H1 (cell line): ENCODE results near the gene SLC25A47. TPM values are rescaled to one million over a fixed set of nuclear protein-coding genes. Genes with fewer than 3 reads are reported as not detected.

Source experiments
- CTCF ChIA-PET: fragments of 300-600 bp; sonication (Branson Sonifier 250); formaldehyde crosslinking; loops from one replicate; lab custom pipeline; 2021; ENCODE audit not compliant: partially characterized antibody; lab: Charles Lee
- POLR2A ChIA-PET: fragments of 300-600 bp; sonication (Branson Sonifier 250); formaldehyde crosslinking; loops from one replicate; lab custom pipeline; 2021; ENCODE audit warnings: inconsistent platforms; ENCODE audit not compliant: partially characterized antibody; lab: Charles Lee
- DNase-seq, 2 experiments: peaks; one replicate each; pipeline versions ENCODE4 v3.0.0 to v3.0.0-alpha.2; 2010 to 2022; ENCODE audit warnings: low spot score in 2 of 2, low read depth in 1 of 2, mixed read lengths in 1 of 2
- FAIRE-seq: peaks from 2 replicates; lab custom pipeline; 2011; peaks lifted over from hg19 to GRCh38; lab: Jason Lieb, UNC
- H2AFZ ChIP-seq: 2 replicates; pipeline ENCODE4 v1.8.1; 2012; ENCODE audit warnings: low read length, inconsistent platforms
- H2AK5ac ChIP-seq: 2 replicates; pipeline ENCODE4 v1.6.1; 2013; ENCODE audit warnings: low read depth, low read length
- H2BK120ac ChIP-seq: replicated peaks from 2 replicates; pipeline ENCODE3; 2013; ENCODE audit warnings: low read depth, low read length, inconsistent platforms
- H2BK12ac ChIP-seq: 2 replicates; pipeline ENCODE4 v1.6.1; 2013; ENCODE audit warnings: low read depth, low read length
- H2BK15ac ChIP-seq: 2 replicates; pipeline ENCODE4 v1.6.1; 2013; ENCODE audit warnings: low read length
- H2BK20ac ChIP-seq: 2 replicates; pipeline ENCODE4 v1.6.1; 2013; ENCODE audit warnings: low read length
- H2BK5ac ChIP-seq: 2 replicates; pipeline ENCODE4 v1.6.1; 2013; ENCODE audit warnings: low read depth, low read length
- H3K14ac ChIP-seq: 2 replicates; pipeline ENCODE4 v1.6.1; 2013; ENCODE audit warnings: inconsistent platforms; ENCODE audit not compliant: insufficient read length
- H3K18ac ChIP-seq: 2 replicates; pipeline ENCODE4 v1.6.1; 2013; ENCODE audit warnings: low read length; ENCODE audit errors: extremely low read depth
- H3K23ac ChIP-seq: 2 replicates; pipeline ENCODE4 v1.6.1; 2013; ENCODE audit warnings: inconsistent platforms; ENCODE audit not compliant: insufficient read length
- H3K23me2 ChIP-seq: 2 replicates; pipeline ENCODE4 v1.6.1; 2013; ENCODE audit warnings: low read depth, low read length
- H3K27ac ChIP-seq: 2 replicates; pipeline ENCODE4 v1.6.1; 2011; ENCODE audit warnings: low read depth, low read length, inconsistent platforms
- H3K27me3 ChIP-seq, 4 experiments: replicated peaks in 1 of 4; 1 replicate in 1 of 4; 2 replicates in 3 of 4; pipeline versions ENCODE4 v1.6.1 to v1.8.1; 2011 to 2013; ENCODE audit warnings: low read length in 3 of 4, mild to moderate bottlenecking in 3 of 4, inconsistent platforms in 2 of 4, mixed read lengths in 2 of 4, moderate library complexity in 1 of 4; ENCODE audit not compliant: control insufficient read depth in 3 of 4, insufficient read depth in 3 of 4; ENCODE audit errors: extremely low read depth in 1 of 4
- H3K36me3 ChIP-seq, 4 experiments: 2 replicates each; pipeline versions ENCODE4 v1.6.1 to v1.8.1; 2011 to 2013; ENCODE audit warnings: mild to moderate bottlenecking in 4 of 4, low read length in 3 of 4, moderate library complexity in 2 of 4, control low read depth in 1 of 4, inconsistent platforms in 1 of 4; ENCODE audit not compliant: insufficient read depth in 4 of 4, control insufficient read depth in 2 of 4
- H3K4ac ChIP-seq: replicated peaks from 2 replicates; pipeline ENCODE3; 2013; ENCODE audit warnings: low read length, low read depth, mixed read lengths, inconsistent platforms; ENCODE audit not compliant: insufficient read length
- H3K4me1 ChIP-seq, 4 experiments: replicated peaks in 1 of 4; 1 replicate in 1 of 4; 2 replicates in 3 of 4; pipeline versions ENCODE4 v1.6.1 to v1.8.1; 2011 to 2013; ENCODE audit warnings: low read length in 3 of 4, inconsistent platforms in 2 of 4, mixed read lengths in 1 of 4; ENCODE audit not compliant: insufficient read depth in 4 of 4, control insufficient read depth in 3 of 4
- H3K4me2 ChIP-seq, 2 experiments: 2 replicates each; pipeline versions ENCODE4 v1.6.1 to v1.8.1; 2011 to 2013; ENCODE audit warnings: low read depth in 2 of 2, low read length in 2 of 2, control low read depth in 1 of 2, inconsistent platforms in 1 of 2, mild to moderate bottlenecking in 1 of 2; ENCODE audit not compliant: insufficient read depth in 1 of 2
- H3K4me3 ChIP-seq, 4 experiments: fragments of 200-600, 300-600 bp in 1 of 4; sonication (generic), shearing (Covaris generic), sonication (Bioruptor Twin) in 1 of 4; 2 replicates each; pipeline versions ENCODE4 v1.5.1 to v1.8.1; 2011 to 2016; ENCODE audit warnings: low read length in 4 of 4, low read depth in 3 of 4, control low read depth in 2 of 4, inconsistent platforms in 2 of 4, mild to moderate bottlenecking in 2 of 4, mixed read lengths in 1 of 4, moderate library complexity in 1 of 4; ENCODE audit not compliant: insufficient read depth in 2 of 4; ENCODE audit errors: extremely low read depth in 1 of 4
- H3K56ac ChIP-seq: replicated peaks from 2 replicates; pipeline ENCODE3; 2013; ENCODE audit warnings: low read depth, mild to moderate bottlenecking, mixed read lengths, low read length, inconsistent platforms; ENCODE audit not compliant: insufficient read length
- H3K79me1 ChIP-seq: 2 replicates; pipeline ENCODE4 v1.6.1; 2013; ENCODE audit warnings: low read depth, low read length, control low read depth
- H3K79me2 ChIP-seq, 2 experiments: 2 replicates each; pipeline versions ENCODE4 v1.6.1 to v1.8.1; 2012 to 2013; ENCODE audit warnings: low read length in 2 of 2, mild to moderate bottlenecking in 2 of 2, inconsistent platforms in 1 of 2; ENCODE audit not compliant: insufficient read depth in 2 of 2, control insufficient read depth in 1 of 2
- H3K9ac ChIP-seq, 4 experiments: replicated peaks in 1 of 4; 1 replicate in 1 of 4; 2 replicates in 3 of 4; pipeline versions ENCODE4 v1.6.1 to v1.8.1; 2011 to 2013; ENCODE audit warnings: low read depth in 3 of 4, low read length in 3 of 4, control low read depth in 2 of 4, mild to moderate bottlenecking in 2 of 4, moderate library complexity in 2 of 4, inconsistent platforms in 1 of 4; ENCODE audit errors: extremely low read depth in 1 of 4
- H3K9me3 ChIP-seq, 2 experiments: 2 replicates each; pipeline versions ENCODE4 v1.6.1 to v1.8.1; 2012 to 2013; ENCODE audit warnings: mild to moderate bottlenecking in 2 of 2, moderate library complexity in 2 of 2, control low read depth in 1 of 2, inconsistent platforms in 1 of 2, low read depth in 1 of 2, low read length in 1 of 2, mixed read lengths in 1 of 2; ENCODE audit not compliant: insufficient read depth in 2 of 2
- H4K20me1 ChIP-seq, 2 experiments: replicated peaks in 1 of 2; 2 replicates each; pipeline versions ENCODE3 to v1.8.1; 2011 to 2013; ENCODE audit warnings: inconsistent platforms in 2 of 2, low read length in 2 of 2, mild to moderate bottlenecking in 1 of 2; ENCODE audit not compliant: insufficient read depth in 2 of 2, control insufficient read depth in 1 of 2
- H4K5ac ChIP-seq: 2 replicates; pipeline ENCODE4 v1.6.1; 2013; ENCODE audit warnings: low read length, low read depth, mixed read lengths, inconsistent platforms; ENCODE audit not compliant: insufficient read length
- H4K8ac ChIP-seq: 2 replicates; pipeline ENCODE4 v1.8.0; 2013; ENCODE audit warnings: mild to moderate bottlenecking, moderate library complexity, low read length, inconsistent platforms; ENCODE audit not compliant: insufficient read depth; ENCODE audit errors: extremely low read depth
- H4K91ac ChIP-seq: replicated peaks from 2 replicates; pipeline ENCODE3; 2013; ENCODE audit warnings: low read length, mixed read lengths, inconsistent platforms; ENCODE audit not compliant: insufficient read length
- BACH1 ChIP-seq: IDR thresholded peaks from 2 replicates; pipeline ENCODE4 v1.6.1; 2012; ENCODE audit warnings: low read length, improper control_type of control experiment
- CBX8 ChIP-seq: fragments of 300-800, 300-1000 bp; sonication (generic); IDR thresholded peaks from 2 replicates; pipeline ENCODE4 v1.7.1; 2016; ENCODE audit warnings: low read depth, low read length, borderline replicate concordance
- EZH2 ChIP-seq: fragments of 200-600 bp; sonication (generic); IDR thresholded peaks from 2 replicates; pipeline ENCODE4 v1.7.1; 2012; ENCODE audit warnings: low read depth, mild to moderate bottlenecking, moderate library complexity, low read length, inconsistent platforms; ENCODE audit not compliant: severe bottlenecking
- KDM4A ChIP-seq: IDR thresholded peaks from one replicate; pipeline ENCODE4 v1.7.1; 2012; ENCODE audit warnings: low read depth, mild to moderate bottlenecking, moderate library complexity, low read length, inconsistent platforms; ENCODE audit not compliant: severe bottlenecking
- KDM5A ChIP-seq: fragments of 200-600 bp; IDR thresholded peaks from 2 replicates; pipeline ENCODE4 v1.7.1; 2012; ENCODE audit warnings: mild to moderate bottlenecking, low read length, inconsistent platforms, mixed read lengths
- RAD21 ChIP-seq, 2 experiments: IDR thresholded peaks in 1 of 2; conservative IDR thresholded peaks in 1 of 2; 2 replicates each; pipeline ENCODE4 v1.6.1; 2011; ENCODE audit warnings: low read depth in 2 of 2, low read length in 2 of 2, improper control_type of control experiment in 1 of 2, inconsistent platforms in 1 of 2, mild to moderate bottlenecking in 1 of 2, moderate library complexity in 1 of 2
- RBBP5 ChIP-seq: IDR thresholded peaks from 2 replicates; pipeline ENCODE4 v1.7.1; 2012; ENCODE audit warnings: low read depth, mild to moderate bottlenecking, inconsistent platforms, low read length, moderate library complexity, borderline replicate concordance
- SIN3A ChIP-seq, 2 experiments: IDR thresholded peaks in 1 of 2; conservative IDR thresholded peaks in 1 of 2; 2 replicates each; pipeline ENCODE4 v1.6.1; 2011 to 2012; ENCODE audit warnings: low read length in 2 of 2, improper control_type of control experiment in 1 of 2, low read depth in 1 of 2, mild to moderate bottlenecking in 1 of 2
- WGBS, 2 experiments: shearing (Covaris generic) in 1 of 2; methylation state at CpG; one replicate each; pipeline versions ENCODE4 v1.1.6 to v1.1.7; 2013 to 2015; ENCODE audit warnings: low lambda C conversion rate in 2 of 2, mixed read lengths in 2 of 2, inconsistent platforms in 1 of 2, low coverage in 1 of 2, missing lambda C conversion rate in 1 of 2; ENCODE audit not compliant: insufficient replicate concordance in 2 of 2, insufficient coverage in 1 of 2, insufficient read length in 1 of 2; ENCODE audit errors: extremely low coverage in 1 of 2, missing lambda C conversion rate in 1 of 2; 5-methylcytosine and 5-hydroxymethylcytosine counted together
- polyA plus RNA-seq, 7 experiments: library from polyadenylated mRNA; depleted of rRNA in 3 of 7; stranded (reverse) in 5 of 7; unstranded in 2 of 7; fragments of >200 nt in 5 of 7; fragments of 200-250 nt in 2 of 7; gene quantifications; 1 replicate in 5 of 7; 2 replicates in 1 of 7; 4 replicates in 1 of 7; pipeline versions ENCODE4 v1.2.1 to v1.2.3, GENCODE V29; 2011 to 2013; ENCODE audit warnings: missing spikeins in 2 of 7, mixed read lengths in 2 of 7
- total RNA-seq: library from RNA; stranded (reverse); fragmentation: NEBNext Ultra II Directional; extraction: Animal tissue kit (Norgen Biotek cat#: 25700); gene quantifications from 2 replicates; pipeline ENCODE4 v1.2.1, GENCODE V29; 2021
- TF ChIP-seq, protein P1 (sequence below), 3 experiments: IDR thresholded peaks; 1 replicate in 2 of 3; 2 replicates in 1 of 3; pipeline versions ENCODE4 v1.5.1 to v1.6.1; 2011; ENCODE audit warnings: low read length in 3 of 3, mild to moderate bottlenecking in 3 of 3, inconsistent platforms in 2 of 3, low read depth in 1 of 3, moderate library complexity in 1 of 3; ENCODE audit not compliant: insufficient read depth in 1 of 3; ENCODE audit errors: control extremely low read depth in 1 of 3

SLC25A47 gene
- total and polyA plus RNA-seq, 2 of the 8 experiments (the other 6 are each of a cell fraction or from before 2014, with no cell fraction given), result not detected

DNA sequence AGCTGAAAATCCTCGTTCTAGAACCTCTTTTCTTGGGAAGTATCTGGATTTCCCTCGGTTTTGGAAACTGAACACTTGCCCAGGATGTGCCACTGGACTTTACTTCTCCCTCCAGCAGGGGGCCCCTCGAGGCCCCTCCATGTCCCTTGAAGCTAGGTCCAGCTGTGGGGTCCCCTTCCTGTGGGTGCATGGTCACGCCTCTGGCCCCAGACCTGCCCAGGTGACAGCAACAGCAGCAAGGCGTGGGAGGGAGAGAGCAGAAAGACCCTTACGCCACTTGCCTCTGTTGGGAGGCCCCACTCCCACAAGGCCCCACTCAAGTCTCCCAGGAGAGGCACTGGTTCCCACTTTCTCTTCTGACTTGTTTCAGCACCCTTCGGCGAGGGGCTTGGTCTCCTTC is 20.0 kb upstream of the SLC25A47 start:
- 90% methylated on average over 8 of the region's 8 CpGs; no CpG with 5 or more reads in 1 of the 2 experiments for WGBS, 2 experiments
- H2BK120ac ChIP-seq, result no peak overlapping the region
- peaks cover 0 to 15% (median 2%) of the 10 kb centered on the region in 4 experiments; a peak in 3 of 8 replicates for H3K36me3 ChIP-seq
- TF ChIP-seq RAD21 (IDR thresholded peaks at IDR 0.05 in 1 of 2, conservative IDR thresholded peaks at IDR 0.05 in 1 of 2; ENCODE audit: low read depth in 2 of 2, low read length in 2 of 2) (peak; percentile 17 to 42; a peak in 3 of 4 replicates), EZH2 (no peak), KDM5A (no peak), RBBP5 (no peak), SIN3A (conservative IDR thresholded peaks at IDR 0.05 in 1 of 2, IDR thresholded peaks at IDR 0.05 in 1 of 2; ENCODE audit: low read depth in 1 of 2, low read length in 2 of 2) (no peak), KDM4A (no peak), BACH1 (no peak), CBX8 (no peak)
- TF ChIP-seq, protein P1, sequence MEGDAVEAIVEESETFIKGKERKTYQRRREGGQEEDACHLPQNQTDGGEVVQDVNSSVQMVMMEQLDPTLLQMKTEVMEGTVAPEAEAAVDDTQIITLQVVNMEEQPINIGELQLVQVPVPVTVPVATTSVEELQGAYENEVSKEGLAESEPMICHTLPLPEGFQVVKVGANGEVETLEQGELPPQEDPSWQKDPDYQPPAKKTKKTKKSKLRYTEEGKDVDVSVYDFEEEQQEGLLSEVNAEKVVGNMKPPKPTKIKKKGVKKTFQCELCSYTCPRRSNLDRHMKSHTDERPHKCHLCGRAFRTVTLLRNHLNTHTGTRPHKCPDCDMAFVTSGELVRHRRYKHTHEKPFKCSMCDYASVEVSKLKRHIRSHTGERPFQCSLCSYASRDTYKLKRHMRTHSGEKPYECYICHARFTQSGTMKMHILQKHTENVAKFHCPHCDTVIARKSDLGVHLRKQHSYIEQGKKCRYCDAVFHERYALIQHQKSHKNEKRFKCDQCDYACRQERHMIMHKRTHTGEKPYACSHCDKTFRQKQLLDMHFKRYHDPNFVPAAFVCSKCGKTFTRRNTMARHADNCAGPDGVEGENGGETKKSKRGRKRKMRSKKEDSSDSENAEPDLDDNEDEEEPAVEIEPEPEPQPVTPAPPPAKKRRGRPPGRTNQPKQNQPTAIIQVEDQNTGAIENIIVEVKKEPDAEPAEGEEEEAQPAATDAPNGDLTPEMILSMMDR (IDR thresholded peaks at IDR 0.05; ENCODE audit: control extremely low read depth in 1 of 3, insufficient read depth in 1 of 3, low read depth in 1 of 3, low read length in 3 of 3), result peak in 2 of 3 experiments; percentile 45 to 57; a peak in 2 of 4 replicates
- H3K23me2 ChIP-seq, result peaks cover 18% of the 10 kb centered on the region; the same call in 1 of the 2 replicates
- no peak overlapping the region for H3K9ac ChIP-seq
- no peak overlapping the region for H2AK5ac ChIP-seq
- no peak overlapping the region for H3K27ac ChIP-seq
- H3K27me3 ChIP-seq, result no peaks in the 10 kb centered on the region; a peak in 1 of 7 replicates
- H4K5ac ChIP-seq, result no peak overlapping the region
- H3K14ac ChIP-seq, result no peak overlapping the region
- no peak overlapping the region for H3K4ac ChIP-seq
- no peak overlapping the region for H3K56ac ChIP-seq
- no peak for FAIRE-seq
- H2BK15ac ChIP-seq, result no peak overlapping the region
- peak overlapping the region; percentile 16; the same call in 1 of the 2 replicates for H3K18ac ChIP-seq
- no peak overlapping the region for H2BK12ac ChIP-seq
- H2BK20ac ChIP-seq, result no peak overlapping the region
- peaks cover 10 to 22% (median 13%) of the 10 kb centered on the region in 4 experiments for H3K4me1 ChIP-seq
- peaks cover 16% of the 10 kb centered on the region for H3K79me1 ChIP-seq
- H2BK5ac ChIP-seq, result peak overlapping the region; percentile 13; the same call in 1 of the 2 replicates
- CTCF ChIA-PET, result interaction anchor here (0.7 to 1.7 kb wide), 13 partner anchors 9 to 74 kb away, joined by 3 to 9 read pairs (median 4); no protein-coding TSS in a partner anchor
- H3K9me3 ChIP-seq, result no peaks in the 10 kb centered on the region
- H3K79me2 ChIP-seq, result peaks cover 6 to 57% of the 10 kb centered on the region in 2 experiments; a peak in 3 of 4 replicates
- POLR2A ChIA-PET, result interaction anchor here (0.7 to 14.7 kb wide), 3 partner anchors 14 to 105 kb away, joined by 3 to 200 read pairs (median 4); no protein-coding TSS in a partner anchor
- H4K8ac ChIP-seq, result no peak overlapping the region
- no peak overlapping the region for H2AFZ ChIP-seq
- H3K4me3 ChIP-seq, result no peak overlapping the region
- H3K23ac ChIP-seq, result no peak overlapping the region
- H3K4me2 ChIP-seq, result peak overlapping the region; percentile 17 to 90; a peak in 1 of 4 replicates
- H4K20me1 ChIP-seq, result peaks cover 21 to 22% of the 10 kb centered on the region in 2 experiments
- no peak for DNase-seq
- H4K91ac ChIP-seq, result no peak overlapping the region
